ENCODE measurements around the gene METRNL.

- no peak for TF ChIP-seq CTCF (conservative IDR thresholded peaks at IDR 0.05)
- TF ChIP-seq EZH2 (IDR thresholded peaks at IDR 0.05; ENCODE audit: low read depth) = no peak
These were observed 25.5 kb upstream of the METRNL start for GRCh38 chr17:83053739-83054451.

Measured in PC-9 (cell line).